GM13976 (cell line): ENCODE results near the gene GLIS1.

Experiments
- DNase-seq: peaks from one replicate; pipeline ENCODE4 v3.0.0; 2012; ENCODE audit warnings: low spot score
- CTCF ChIP-seq: IDR thresholded peaks from 2 replicates; pipeline ENCODE4 v1.5.1; 2012; ENCODE audit warnings: borderline replicate concordance, mild to moderate bottlenecking; ENCODE audit not compliant: insufficient read depth; ENCODE audit errors: extremely low read depth, missing control alignments, control extremely low read depth
- in situ Hi-C: fragments of 300-500 bp; cut with MboI; formaldehyde crosslinking; loops from one replicate; pipeline ENCODE4 v1.12.0; 2022; ENCODE audit warnings: low sequenced_read_pairs, mixed read lengths, inconsistent platforms; ENCODE audit not compliant: unreplicated experiment

Gene GLIS1

GRCh38 chr1:53475664-53476063, 263.3 kb downstream of the GLIS1 start:
- no peak for DNase-seq
- in situ Hi-C loops, result loop anchor here (25.0 kb wide), 1 partner anchor 212 kb away; no protein-coding TSS in a partner anchor
- TF ChIP-seq CTCF, result no peak

GRCh38 chr1:53473463-53473862, 265.5 kb downstream of the GLIS1 start:
- in situ Hi-C loops, result no loop called here
- no peak for TF ChIP-seq CTCF
- DNase-seq, result no peak

- in situ Hi-C loops, result no loop called here
- no peak for DNase-seq
- TF ChIP-seq CTCF, result no peak
Measured at GRCh38 chr1:53471000-53471399, 268.0 kb downstream of the GLIS1 start.

- TF ChIP-seq CTCF, result no peak
- in situ Hi-C loops, result no loop called here
- no peak for DNase-seq
Measured at GRCh38 chr1:53470584-53470983, 268.4 kb downstream of the GLIS1 start.

- TF ChIP-seq CTCF, result no peak
- DNase-seq, result peak; percentile 29
- in situ Hi-C loops, result no loop called here
Measured at GRCh38 chr1:53470155-53470554, 268.8 kb downstream of the GLIS1 start.

- TF ChIP-seq CTCF, result no peak
- in situ Hi-C loops, result no loop called here
Measured at GRCh38 chr1:53469373-53469772, 269.6 kb downstream of the GLIS1 start.

GRCh38 chr1:53468374-53468773, 270.6 kb downstream of the GLIS1 start:
- no peak for TF ChIP-seq CTCF
- peak; percentile 21 for DNase-seq
- in situ Hi-C loops, result no loop called here

More at GRCh38 chr1:53469373-53469772, 269.6 kb downstream of the GLIS1 start:
- DNase-seq, result no peak
